IPS DF 4.7 (cell line): ENCODE measurements around the gene RNF183.
"Not testable (repeated sequence)": the region's sequence is repeated elsewhere in the genome, so short reads cannot be mapped to it uniquely, and the experiment has no call there.

ENCODE experiments used
- DNase-seq: peaks from one replicate; pipeline ENCODE4 v3.0.0-alpha.2; 2013; ENCODE audit warnings: low spot score; ENCODE audit errors: extremely low read depth

Gene RNF183

DNA sequence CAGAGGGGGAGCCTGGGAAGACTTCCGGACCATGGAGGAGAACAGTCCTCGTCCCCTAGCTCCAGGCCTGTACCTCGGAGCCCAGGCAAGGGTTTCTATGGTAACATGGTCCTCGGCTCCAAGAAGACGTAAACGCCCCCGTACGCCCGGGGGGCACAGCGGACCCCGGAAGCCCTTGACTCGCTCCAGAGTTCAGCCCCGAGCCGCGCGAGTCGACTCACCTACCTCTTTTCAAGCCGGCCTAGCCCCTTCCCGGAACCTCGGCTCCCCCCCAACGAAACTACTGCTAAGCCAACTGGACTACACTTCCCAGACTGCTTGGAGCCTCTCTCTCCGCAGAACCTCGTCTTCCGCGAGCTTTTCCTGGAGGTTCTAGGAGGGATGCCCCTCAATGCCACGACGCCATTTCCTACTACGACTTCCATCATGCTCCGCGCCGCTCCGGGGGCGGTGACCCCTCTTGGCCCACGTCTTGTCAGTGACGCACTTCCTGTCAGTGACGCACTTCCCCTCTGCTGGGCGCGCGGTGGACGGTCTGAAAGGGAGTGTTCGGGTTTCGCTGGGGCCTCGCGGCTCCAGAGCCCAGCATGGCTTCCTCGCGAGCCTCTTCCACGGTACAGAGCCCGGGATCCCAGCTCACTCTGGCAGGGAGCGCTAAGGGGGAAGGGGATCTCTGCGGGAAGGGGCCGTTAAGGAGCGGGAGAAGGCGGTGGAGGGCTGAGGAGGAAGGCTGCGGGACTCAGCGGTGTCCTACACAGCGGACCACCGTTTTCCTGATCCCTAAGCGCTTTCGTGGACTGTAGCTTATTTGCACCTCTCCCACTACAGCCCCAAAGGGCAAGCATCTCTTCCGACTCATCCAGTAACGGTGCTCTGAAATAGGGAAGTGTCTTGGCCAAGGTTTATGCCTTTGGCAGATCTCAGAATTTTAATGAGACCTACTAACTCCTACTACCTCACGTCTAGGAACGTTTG, 27.7 kb downstream of the RNF183 start, which contains the start of the genes CDC26 and PRPF4:
Gene CDC26, minus strand, starts transcription at position 416 of the 975 bp plus-strand sequence. CDS start 3,065 bp downstream, outside the sequence.
Gene PRPF4, plus strand, starts transcription at position 502 of the 975 bp plus-strand sequence. Its CDS starts 86 bp downstream, at position 588.
- DNase-seq, result peak; percentile 98

DNA sequence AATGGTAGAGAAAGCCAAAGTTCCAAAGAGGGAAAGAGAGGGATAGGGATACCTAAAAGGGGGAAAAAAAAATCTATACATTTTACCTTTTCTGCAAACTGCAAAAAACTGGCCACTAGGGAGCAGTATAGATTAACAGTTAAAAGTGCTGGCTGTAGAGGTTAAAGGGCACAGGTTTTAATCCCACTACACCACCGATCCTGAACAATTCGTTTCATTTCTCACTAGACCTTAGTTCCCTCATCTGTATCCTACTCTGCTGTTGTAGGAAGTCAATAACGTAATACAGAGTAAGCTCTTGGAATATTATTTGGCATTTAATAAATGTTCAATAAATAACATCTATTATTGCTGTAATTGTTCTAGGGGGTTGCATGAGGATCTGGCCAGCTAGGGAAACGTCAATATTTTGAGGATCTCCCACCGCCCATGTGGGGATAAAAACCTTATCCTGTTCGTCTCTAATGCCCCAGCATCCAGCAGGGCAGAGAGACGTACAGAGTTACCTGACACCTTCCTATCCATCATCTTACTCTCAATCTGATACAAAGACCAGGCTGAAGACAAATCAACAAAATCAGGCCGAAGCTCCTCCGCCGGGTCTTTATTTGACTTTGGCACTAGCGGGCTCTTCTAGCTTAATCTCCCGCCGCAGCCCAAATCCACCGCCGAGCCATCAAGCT, 28.6 kb downstream of the RNF183 start:
- peak; percentile 44 for DNase-seq

DNA sequence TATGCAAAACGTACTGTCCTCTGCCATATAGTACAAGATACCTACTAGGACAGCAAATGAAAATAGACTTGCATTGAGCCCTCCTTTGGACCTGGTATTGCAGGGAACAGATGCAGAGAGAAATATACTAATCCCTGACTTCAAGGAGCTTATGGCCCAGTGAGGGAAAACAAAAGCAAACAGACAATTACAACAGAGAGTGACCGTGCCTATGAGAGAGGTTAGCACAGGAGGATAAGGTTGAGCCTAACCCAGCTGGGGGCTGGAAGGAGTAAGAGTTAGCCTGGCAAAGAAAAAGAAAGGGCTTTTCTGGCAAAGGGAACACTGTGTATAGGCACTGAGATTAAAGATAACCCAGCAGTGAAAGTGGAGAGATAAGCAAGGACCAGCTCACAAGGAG, 33.3 kb downstream of the RNF183 start:
- no peak for DNase-seq

DNA sequence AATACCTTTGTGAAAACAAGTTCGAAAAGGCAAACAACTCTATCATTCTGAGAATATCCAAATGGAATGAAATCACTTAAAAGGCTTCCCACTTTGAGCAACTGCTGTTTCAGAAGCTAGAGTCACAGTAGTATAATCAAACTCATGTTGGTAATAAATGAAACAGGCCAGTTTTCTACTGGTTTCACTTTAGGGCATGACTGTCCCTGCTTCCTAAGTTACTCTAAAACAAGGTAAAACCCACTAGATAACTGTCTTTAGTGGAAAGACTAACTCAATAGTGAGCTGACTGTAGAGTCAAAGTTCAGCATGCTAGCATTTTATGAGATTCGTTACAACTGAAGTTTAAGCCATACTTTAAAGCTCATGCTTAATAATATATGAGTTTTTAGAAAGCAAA, 33.8 kb downstream of the RNF183 start:
- no peak for DNase-seq

DNA sequence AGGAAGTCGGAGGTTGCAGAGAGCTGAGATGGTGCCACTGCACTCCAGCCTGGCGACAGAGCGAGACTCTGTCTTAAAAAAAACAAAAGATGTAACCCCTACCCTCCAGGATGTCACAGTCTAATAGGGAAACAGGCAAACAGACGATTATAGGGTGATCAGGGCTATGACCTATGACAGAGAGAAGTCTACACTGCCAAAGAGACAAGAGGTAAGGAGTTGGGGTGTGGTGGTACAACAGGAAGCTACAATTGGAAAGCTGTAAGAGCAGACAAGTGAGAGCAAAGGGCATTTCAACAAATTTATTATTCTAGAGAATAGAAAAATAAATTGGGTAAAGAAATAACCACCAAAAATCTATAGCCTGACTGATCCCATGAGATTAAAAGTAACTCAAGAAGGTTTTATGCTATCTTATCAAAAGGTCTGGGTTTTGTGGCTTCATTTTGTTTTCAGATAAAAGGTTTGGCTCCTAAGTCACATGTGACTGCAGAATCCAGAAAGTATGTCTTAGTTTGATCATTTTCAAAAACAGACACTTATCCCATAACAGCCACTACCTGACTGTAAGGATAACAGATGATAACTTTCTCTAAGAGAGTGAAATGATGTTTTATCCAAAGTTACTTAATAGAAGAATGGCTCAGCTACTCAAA, 35.1 kb downstream of the RNF183 start:
- DNase-seq, result no peak

DNA sequence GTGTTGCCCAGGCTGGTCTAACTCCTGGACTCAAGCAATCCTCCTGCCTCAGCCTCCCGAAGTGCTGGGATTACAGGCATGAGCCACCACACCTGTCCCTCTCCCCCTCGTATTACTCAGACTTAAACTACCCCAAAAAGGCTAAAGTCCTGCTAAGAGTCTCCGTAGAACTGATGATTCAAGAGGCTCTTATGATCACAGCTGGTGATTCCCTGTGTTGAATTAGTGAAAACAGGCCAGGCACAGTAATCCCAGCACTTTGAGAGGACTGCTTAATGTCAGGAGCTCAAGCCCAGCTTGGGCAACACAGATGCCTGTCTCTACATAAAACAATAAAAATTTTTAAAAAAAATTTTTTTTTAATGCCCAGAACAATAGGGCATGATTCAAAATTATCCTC, 37.0 kb downstream of the RNF183 start:
- no peak for DNase-seq

DNA sequence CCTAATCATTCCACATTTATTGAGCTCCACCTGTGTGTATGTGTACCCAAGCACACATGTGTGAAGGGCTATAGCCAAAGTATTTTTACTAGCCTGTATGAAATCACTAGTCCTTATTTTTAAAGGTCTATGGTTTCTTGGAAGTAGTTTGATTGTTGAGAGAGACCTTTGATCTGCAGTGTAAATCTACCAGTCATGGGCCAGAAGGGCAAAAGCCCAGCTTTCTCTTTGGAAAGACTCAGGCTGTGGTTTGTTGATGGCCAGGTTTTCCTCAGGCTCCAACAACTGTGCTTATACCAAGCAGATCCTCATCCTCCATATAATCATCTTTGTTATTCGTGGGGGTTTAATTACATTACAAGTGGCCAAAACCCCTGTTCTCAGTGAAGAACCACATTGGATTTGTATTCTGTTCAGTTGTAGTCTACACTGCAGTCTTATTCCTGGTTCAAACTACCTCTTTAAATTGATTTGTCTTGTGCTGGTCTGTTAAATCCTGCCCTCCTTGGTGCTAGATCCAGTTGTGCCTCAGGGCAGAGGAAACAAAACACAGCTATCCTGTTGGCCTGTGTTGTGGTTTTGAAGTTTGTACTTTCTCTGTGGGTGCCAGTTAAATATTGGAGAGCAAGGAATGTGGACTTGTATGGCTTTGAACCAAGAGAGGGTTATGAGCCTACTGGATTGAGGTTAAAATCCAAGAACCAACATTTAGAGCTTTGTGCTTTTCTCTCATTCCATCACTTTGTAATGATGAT, 41.1 kb downstream of the RNF183 start:
- DNase-seq, result no peak

DNA sequence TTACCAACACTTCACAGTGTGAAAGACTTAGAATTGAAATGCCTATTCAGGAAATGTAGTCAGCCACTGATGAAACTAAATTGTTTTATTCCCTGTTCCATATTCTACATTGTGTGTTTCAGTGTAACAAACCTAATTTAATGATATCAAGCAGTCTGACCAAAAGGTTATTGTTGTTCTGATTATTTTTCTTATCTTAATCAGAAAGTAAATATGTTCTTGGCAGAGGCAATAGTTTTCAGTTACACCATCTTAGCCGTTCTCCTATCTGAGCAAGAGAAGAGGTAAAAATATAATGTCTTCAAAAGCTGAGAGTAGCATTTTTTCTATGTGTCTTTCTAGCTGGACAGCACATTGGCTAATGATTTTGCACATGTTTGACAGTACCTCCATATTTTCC, 44.9 kb downstream of the RNF183 start:
- DNase-seq, result no peak

DNA sequence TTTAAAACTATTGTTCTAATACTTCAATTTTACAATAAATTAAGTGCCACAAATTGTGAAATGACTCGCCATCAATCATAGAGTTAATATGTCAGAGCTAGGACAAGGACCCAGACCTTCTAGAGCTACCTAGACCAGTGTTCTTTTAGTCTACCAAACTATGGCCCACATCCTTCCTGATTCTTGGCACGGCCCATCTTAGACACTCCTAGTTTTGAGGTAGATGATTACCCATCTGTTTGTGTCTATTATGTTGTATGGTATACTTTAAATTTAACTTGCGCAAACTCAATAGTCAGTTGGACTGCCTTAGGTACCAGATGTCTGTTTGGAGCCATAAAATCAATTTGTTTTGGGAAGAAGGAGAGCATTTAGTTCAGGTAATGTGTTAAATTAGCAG, 45.3 kb downstream of the RNF183 start:
- no peak for DNase-seq

DNA sequence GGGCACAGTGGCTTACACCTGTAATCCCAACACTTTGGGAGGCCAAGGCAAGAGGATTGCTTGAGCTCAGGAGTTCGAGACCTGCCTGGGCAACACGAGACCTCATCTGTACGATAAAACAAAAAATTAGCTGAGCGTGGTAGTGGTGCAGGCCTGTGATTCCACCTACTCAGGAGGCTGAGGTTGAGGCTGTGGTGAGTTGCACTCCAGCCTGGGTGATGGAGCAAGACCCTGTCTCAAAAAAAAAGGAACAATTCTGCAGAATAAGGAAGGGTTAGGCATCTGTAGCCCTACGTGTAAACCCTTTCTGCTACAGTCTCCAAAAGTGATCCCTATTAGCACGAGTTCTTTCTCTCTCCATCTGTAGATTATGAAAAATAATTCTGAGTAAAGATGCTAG, 47.7 kb downstream of the RNF183 start:
- DNase-seq, result no peak

DNA sequence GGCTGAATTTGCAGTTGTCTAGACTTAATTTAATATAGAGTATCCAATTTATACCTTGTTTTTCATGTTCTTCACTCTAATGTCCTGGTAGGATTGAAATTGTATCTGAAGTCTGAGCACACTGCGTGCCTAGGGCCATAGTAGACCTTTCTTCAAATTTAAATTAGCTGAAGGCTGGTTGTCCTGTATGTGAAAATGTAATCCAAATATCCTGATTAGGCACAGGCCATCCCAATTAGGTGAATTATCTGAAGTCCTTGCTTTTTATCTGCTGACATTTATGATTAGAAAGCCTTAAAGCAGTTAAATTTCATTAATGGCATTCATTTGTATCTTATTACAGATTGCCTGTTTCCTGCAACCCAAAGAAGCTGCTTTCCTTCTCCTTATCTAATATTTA, 48.2 kb downstream of the RNF183 start:
- DNase-seq, result no peak

DNA sequence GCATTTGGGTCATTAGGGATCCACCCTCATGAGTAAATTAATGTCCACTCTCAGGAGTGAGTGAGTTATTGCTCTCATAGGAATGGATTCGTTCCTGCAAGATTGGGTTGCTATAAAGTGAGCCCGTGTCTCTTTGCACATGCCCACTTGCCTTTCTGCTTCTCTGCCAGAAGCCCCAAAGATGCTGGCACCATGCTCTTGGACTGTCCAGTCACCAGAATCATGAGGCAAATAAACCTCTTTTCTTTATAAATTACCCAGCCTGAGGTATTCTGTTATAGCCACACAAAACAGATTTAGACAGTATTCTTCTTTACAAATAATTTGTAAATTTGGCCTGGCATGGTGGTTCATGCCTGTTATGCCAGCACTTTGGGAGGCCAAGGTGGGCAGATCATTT, 52.4 kb downstream of the RNF183 start:
- no peak for DNase-seq

DNA sequence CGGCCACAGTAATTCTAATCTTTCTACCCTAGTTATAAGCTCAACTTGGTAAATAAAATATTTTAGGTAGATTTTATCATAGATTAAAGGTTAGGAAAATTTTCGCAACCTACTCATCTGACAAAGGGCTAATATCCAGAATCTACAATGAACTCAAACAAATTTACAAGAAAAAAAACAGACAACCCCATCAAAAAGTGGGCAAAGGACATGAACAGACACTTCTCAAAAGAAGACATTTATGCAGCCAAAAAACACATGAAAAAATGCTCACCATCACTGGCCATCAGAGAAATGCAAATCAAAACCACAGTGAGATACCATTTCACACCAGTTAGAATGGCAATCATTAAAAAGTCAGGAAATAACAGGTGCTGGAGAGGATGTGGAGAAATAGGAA, 53.5 kb downstream of the RNF183 start:
- not testable (repeated sequence) for DNase-seq

DNA sequence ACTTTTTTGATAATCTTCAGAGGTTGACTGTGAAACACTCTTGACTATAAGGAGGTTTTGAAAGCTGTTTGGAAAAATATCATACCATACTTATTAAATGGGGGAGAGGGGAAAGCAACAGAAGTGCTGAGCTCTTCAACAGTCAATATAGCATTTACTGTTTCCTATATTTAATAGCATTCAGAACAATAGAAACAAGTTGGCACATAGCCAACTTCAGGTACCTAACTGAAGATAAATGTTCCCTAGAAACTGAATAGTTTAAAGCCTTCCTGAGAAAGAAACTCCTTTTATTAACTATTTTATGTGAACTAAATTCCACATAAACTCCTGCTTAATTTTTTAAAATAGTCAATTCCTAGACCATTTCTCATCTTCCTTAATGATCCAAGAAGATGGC, 55.5 kb downstream of the RNF183 start:
- DNase-seq, result no peak
